Osteocyte (in vitro differentiated cells): Measurements from ENCODE around the gene DNM3. TPM values are rescaled to one million over a fixed set of nuclear protein-coding genes. Genes with fewer than 3 reads are reported as not detected.
A peak's percentile ranks its signal among the peaks of the same experiment; 100 is the strongest.

ENCODE experiments used
- DNase-seq: peaks from one replicate; pipeline ENCODE4 v3.0.0; 2021; ENCODE audit warnings: mixed read lengths; ENCODE audit not compliant: unreplicated experiment; ENCODE audit errors: extremely low spot score
- H3K27ac Mint-ChIP-seq: one replicate; pipeline ENCODE4 v1.8.0; 2021; ENCODE audit warnings: mild to moderate bottlenecking, mixed read lengths; ENCODE audit not compliant: unreplicated experiment
- H3K27me3 Mint-ChIP-seq: one replicate; pipeline ENCODE4 v1.8.0; 2021; ENCODE audit warnings: mixed read lengths; ENCODE audit not compliant: unreplicated experiment
- H3K36me3 Mint-ChIP-seq: one replicate; pipeline ENCODE4 v1.8.0; 2021; ENCODE audit warnings: mixed read lengths; ENCODE audit not compliant: unreplicated experiment
- H3K4me1 Mint-ChIP-seq: one replicate; pipeline ENCODE4 v1.8.0; 2021; ENCODE audit warnings: mixed read lengths; ENCODE audit not compliant: unreplicated experiment
- H3K4me3 Mint-ChIP-seq: one replicate; pipeline ENCODE4 v1.8.0; 2021; ENCODE audit warnings: mild to moderate bottlenecking, moderate library complexity, mixed read lengths; ENCODE audit not compliant: unreplicated experiment
- H3K9me3 Mint-ChIP-seq: one replicate; pipeline ENCODE4 v1.8.0; 2021; ENCODE audit warnings: mixed read lengths; ENCODE audit not compliant: unreplicated experiment
- CTCF ChIP-seq: fragments of 200-600 bp; sonication (generic); IDR thresholded peaks from 2 replicates; pipeline ENCODE4 v1.5.0; 2021; ENCODE audit warnings: antibody characterized with exemption, mild to moderate bottlenecking, moderate library complexity
- total RNA-seq: library from RNA; stranded (reverse); gene quantifications from 2 replicates; pipeline ENCODE4 v1.2.1, GENCODE V29; 2021

Gene DNM3
- total RNA-seq, 1 donor from 2014 or later, result 3.7 TPM

DNA sequence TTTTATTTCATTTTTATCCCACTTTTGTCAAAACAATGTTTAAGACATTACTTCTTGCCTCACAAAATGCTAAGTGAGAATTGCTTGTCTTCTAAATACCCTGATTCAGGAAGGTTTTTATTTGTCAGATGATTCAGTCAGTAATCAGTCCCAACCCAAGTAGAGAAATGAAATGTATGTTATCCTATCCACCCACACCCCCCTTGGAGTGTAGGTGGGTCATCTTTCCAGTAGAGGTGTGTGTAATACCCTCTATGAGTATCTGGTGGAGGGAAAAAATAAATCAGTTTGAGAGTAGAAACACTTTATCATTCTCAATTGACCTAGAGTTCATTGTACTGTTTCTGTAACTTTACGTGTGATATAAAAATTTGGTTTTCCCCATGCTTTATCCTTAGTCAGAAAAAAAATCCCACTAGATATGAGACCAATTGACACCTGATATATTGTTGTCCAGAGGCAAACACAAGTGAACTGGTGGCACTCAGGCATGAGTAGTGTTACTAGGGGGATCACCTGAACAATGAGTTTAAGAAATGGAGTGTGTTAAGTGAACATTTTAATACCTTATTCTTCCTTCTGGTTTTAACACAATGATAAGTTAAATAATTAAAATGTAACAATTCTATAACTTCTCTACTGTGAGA, 425.4 kb downstream of the DNM3 start:
- no peak overlapping the region for H3K4me3 Mint-ChIP-seq
- H3K27me3 Mint-ChIP-seq, result no peaks in the 10 kb centered on the region
- peaks cover 44% of the 10 kb centered on the region for H3K4me1 Mint-ChIP-seq
- TF ChIP-seq CTCF, result no peak
- no peak for DNase-seq
- H3K27ac Mint-ChIP-seq, result no peak overlapping the region
- H3K9me3 Mint-ChIP-seq, result peaks cover 6% of the 10 kb centered on the region
- H3K36me3 Mint-ChIP-seq, result no peaks in the 10 kb centered on the region

DNA sequence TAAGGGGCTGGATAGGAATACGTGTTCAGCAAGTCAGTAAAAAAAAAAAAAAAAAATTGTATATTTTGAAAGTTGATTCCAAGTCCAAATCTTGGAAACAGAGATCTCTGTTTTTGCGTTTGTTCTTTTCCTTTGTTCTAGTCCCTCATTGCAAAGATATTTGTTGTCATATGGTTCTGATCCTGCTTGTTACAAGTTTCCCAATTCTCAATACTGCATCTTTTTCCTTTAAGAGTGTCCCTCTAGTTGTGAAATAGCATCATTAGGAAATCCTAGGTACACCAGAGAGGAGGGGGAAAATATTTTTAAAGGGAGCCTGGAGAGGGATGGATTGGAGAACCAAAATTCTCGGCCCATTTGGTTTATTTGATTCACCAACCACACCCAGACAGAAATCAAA, 426.9 kb downstream of the DNM3 start:
- Mint-ChIP-seq H3K27ac (peak overlapping the region; percentile 17), H3K27me3 (no peaks in the 10 kb centered on the region), H3K4me3 (no peak overlapping the region), H3K9me3 (peaks cover 5% of the 10 kb centered on the region), H3K4me1 (peaks cover 44% of the 10 kb centered on the region), H3K36me3 (no peaks in the 10 kb centered on the region)
- TF ChIP-seq CTCF, result no peak
- no peak for DNase-seq

GRCh38 chr1:172269084-172269483, 427.8 kb downstream of the DNM3 start:
- no peak for TF ChIP-seq CTCF
- H3K27me3 Mint-ChIP-seq, result no peaks in the 10 kb centered on the region
- H3K36me3 Mint-ChIP-seq, result no peaks in the 10 kb centered on the region
- H3K9me3 Mint-ChIP-seq, result no peaks in the 10 kb centered on the region
- H3K27ac Mint-ChIP-seq, result peak overlapping the region; percentile 78
- H3K4me1 Mint-ChIP-seq, result peaks cover 44% of the 10 kb centered on the region
- no peak for DNase-seq
- H3K4me3 Mint-ChIP-seq, result no peak overlapping the region

GRCh38 chr1:172269644-172270043, 428.3 kb downstream of the DNM3 start:
- DNase-seq, result no peak
- Mint-ChIP-seq H3K9me3 (no peaks in the 10 kb centered on the region), H3K36me3 (no peaks in the 10 kb centered on the region), H3K27ac (peak overlapping the region; percentile 78), H3K4me1 (peaks cover 44% of the 10 kb centered on the region), H3K27me3 (no peaks in the 10 kb centered on the region), H3K4me3 (no peak overlapping the region)
- TF ChIP-seq CTCF, result no peak

DNA sequence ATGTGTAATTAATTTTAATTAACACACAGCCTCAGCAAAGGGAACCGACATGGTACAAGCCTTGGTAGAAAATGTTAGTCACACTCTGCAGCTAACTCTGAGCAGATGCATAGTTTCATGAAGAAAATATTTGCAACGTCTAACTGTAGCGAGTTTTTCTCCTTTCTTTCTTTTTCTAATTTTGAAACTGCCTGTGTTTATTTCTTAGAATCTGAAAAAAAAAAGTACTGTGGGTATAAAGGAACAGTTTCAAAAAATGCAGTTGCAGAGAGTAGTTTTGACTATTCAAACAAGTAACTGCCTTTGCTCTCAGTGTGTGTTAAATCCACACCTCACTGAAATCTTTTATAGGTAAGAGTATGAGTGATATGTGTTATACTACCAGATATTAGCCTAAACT, 429.3 kb downstream of the DNM3 start:
- peak overlapping the region; percentile 78 for H3K27ac Mint-ChIP-seq
- H3K4me3 Mint-ChIP-seq, result peak overlapping the region; percentile 18
- TF ChIP-seq CTCF, result no peak
- no peaks in the 10 kb centered on the region for H3K27me3 Mint-ChIP-seq
- H3K9me3 Mint-ChIP-seq, result no peaks in the 10 kb centered on the region
- no peaks in the 10 kb centered on the region for H3K36me3 Mint-ChIP-seq
- DNase-seq, result no peak
- H3K4me1 Mint-ChIP-seq, result peaks cover 42% of the 10 kb centered on the region
